Measurements from ENCODE around the gene HSPB2. TPM values are rescaled to one million over a fixed set of nuclear protein-coding genes. Genes with fewer than 3 reads are reported as not detected.

Gene HSPB2
- total RNA-seq, 1 experiment from 2014 or later: 0.33 TPM

DNA sequence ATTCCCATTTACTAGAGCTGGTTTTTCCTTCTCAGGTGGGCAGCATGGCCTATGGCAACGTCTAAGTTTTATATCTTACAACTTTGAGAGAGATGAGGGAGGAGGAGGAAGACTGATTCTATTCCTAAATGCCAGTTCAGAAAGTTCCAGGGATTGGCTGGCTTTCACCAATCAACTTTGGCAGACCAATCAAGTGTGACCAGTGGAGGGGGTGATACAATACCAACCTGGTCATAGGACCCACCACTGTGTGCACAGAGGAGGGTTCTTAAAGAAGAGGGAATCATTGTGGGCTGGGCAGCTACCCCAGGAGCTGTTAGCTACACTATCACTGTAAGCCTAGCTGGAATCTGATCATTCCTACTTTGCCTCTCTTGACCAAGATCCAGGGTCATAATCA is 32.7 kb downstream of the HSPB2 start (continued):
- TF ChIP-seq, protein P1, sequence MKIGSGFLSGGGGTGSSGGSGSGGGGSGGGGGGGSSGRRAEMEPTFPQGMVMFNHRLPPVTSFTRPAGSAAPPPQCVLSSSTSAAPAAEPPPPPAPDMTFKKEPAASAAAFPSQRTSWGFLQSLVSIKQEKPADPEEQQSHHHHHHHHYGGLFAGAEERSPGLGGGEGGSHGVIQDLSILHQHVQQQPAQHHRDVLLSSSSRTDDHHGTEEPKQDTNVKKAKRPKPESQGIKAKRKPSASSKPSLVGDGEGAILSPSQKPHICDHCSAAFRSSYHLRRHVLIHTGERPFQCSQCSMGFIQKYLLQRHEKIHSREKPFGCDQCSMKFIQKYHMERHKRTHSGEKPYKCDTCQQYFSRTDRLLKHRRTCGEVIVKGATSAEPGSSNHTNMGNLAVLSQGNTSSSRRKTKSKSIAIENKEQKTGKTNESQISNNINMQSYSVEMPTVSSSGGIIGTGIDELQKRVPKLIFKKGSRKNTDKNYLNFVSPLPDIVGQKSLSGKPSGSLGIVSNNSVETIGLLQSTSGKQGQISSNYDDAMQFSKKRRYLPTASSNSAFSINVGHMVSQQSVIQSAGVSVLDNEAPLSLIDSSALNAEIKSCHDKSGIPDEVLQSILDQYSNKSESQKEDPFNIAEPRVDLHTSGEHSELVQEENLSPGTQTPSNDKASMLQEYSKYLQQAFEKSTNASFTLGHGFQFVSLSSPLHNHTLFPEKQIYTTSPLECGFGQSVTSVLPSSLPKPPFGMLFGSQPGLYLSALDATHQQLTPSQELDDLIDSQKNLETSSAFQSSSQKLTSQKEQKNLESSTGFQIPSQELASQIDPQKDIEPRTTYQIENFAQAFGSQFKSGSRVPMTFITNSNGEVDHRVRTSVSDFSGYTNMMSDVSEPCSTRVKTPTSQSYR (CRISPR knock-in tag; IDR thresholded peaks at IDR 0.05): no peak
- TF ChIP-seq ZNF138 (CRISPR knock-in tag; conservative IDR thresholded peaks at IDR 0.05): no peak
- no peak for TF ChIP-seq OVOL2 (CRISPR knock-in tag; IDR thresholded peaks at IDR 0.05; ENCODE audit: borderline replicate concordance)
- no peak for TF ChIP-seq CREB1 (CRISPR knock-in tag; IDR thresholded peaks at IDR 0.05)
- no peak for TF ChIP-seq SMAD3 (CRISPR knock-in tag; IDR thresholded peaks at IDR 0.05; ENCODE audit: borderline replicate concordance)
- TF ChIP-seq TP53 (CRISPR knock-in tag; IDR thresholded peaks at IDR 0.05): no peak
- TF ChIP-seq TEAD1 (CRISPR knock-in tag; IDR thresholded peaks at IDR 0.05): no peak
- TF ChIP-seq, protein P2, sequence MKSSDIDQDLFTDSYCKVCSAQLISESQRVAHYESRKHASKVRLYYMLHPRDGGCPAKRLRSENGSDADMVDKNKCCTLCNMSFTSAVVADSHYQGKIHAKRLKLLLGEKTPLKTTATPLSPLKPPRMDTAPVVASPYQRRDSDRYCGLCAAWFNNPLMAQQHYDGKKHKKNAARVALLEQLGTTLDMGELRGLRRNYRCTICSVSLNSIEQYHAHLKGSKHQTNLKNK (CRISPR knock-in tag; IDR thresholded peaks at IDR 0.05): no peak

DNA sequence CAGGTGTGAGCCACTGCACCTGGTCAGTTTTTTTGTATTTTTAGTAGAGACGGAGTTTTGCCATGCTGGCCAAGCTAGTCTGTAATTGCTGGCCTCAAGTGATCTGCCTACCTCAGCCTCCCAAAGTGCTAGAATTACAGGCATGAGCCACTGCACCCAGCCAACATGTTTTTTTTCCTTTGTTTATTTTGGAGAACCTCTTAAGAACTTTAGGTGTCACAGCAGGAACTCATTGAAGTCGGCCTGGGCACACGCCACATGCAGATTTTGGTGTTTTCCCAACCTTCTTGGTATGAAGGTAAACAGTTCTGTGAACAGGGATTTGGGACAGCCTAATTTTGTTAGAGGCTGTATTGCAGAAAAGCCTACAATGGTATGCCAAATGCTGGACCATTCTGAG is 34.0 kb downstream of the HSPB2 start:
- ATAC-seq (no peak), DNase-seq (ENCODE audit: low spot score) (no peak)
- H3K4me1 Mint-ChIP-seq: peaks cover 19% of the 10 kb centered on the region
- no peak overlapping the region for H3K27ac Mint-ChIP-seq
- H3K4me3 Mint-ChIP-seq: no peak overlapping the region
- peaks cover 4% of the 10 kb centered on the region; the same call in 1 of the 2 replicates for H3K9me3 Mint-ChIP-seq
- H3K36me3 Mint-ChIP-seq: 0 out of 2 replicates have a peak, but pooled peaks cover 7% of the 10 kb centered on the region
- H3K27me3 Mint-ChIP-seq (ENCODE audit: low read depth): no peaks in the 10 kb centered on the region; the same call in 1 of the 2 replicates
- POLR2A ChIA-PET: no interaction called here
- CTCF ChIA-PET: interaction anchor here (0.6 to 1.1 kb wide), 3 partner anchors 12 to 35 kb away, joined by 3 read pairs; no protein-coding TSS in a partner anchor
- TF ChIP-seq FOXP1 (CRISPR knock-in tag; IDR thresholded peaks at IDR 0.05; ENCODE audit: borderline replicate concordance) (no peak), TCF7 (CRISPR knock-in tag; IDR thresholded peaks at IDR 0.05; ENCODE audit: low read depth) (no peak), MYBL2 (CRISPR knock-in tag; IDR thresholded peaks at IDR 0.05) (no peak), ATF1 (CRISPR knock-in tag; IDR thresholded peaks at IDR 0.05) (no peak), NR2C2 (CRISPR knock-in tag; IDR thresholded peaks at IDR 0.05) (no peak), STAT6 (CRISPR knock-in tag; conservative IDR thresholded peaks at IDR 0.05; ENCODE audit: low read depth) (no peak), ETV6 (CRISPR knock-in tag; IDR thresholded peaks at IDR 0.05) (no peak), ZBTB21 (CRISPR knock-in tag; IDR thresholded peaks at IDR 0.05; ENCODE audit: borderline replicate concordance) (no peak)
- TF ChIP-seq, protein P3, sequence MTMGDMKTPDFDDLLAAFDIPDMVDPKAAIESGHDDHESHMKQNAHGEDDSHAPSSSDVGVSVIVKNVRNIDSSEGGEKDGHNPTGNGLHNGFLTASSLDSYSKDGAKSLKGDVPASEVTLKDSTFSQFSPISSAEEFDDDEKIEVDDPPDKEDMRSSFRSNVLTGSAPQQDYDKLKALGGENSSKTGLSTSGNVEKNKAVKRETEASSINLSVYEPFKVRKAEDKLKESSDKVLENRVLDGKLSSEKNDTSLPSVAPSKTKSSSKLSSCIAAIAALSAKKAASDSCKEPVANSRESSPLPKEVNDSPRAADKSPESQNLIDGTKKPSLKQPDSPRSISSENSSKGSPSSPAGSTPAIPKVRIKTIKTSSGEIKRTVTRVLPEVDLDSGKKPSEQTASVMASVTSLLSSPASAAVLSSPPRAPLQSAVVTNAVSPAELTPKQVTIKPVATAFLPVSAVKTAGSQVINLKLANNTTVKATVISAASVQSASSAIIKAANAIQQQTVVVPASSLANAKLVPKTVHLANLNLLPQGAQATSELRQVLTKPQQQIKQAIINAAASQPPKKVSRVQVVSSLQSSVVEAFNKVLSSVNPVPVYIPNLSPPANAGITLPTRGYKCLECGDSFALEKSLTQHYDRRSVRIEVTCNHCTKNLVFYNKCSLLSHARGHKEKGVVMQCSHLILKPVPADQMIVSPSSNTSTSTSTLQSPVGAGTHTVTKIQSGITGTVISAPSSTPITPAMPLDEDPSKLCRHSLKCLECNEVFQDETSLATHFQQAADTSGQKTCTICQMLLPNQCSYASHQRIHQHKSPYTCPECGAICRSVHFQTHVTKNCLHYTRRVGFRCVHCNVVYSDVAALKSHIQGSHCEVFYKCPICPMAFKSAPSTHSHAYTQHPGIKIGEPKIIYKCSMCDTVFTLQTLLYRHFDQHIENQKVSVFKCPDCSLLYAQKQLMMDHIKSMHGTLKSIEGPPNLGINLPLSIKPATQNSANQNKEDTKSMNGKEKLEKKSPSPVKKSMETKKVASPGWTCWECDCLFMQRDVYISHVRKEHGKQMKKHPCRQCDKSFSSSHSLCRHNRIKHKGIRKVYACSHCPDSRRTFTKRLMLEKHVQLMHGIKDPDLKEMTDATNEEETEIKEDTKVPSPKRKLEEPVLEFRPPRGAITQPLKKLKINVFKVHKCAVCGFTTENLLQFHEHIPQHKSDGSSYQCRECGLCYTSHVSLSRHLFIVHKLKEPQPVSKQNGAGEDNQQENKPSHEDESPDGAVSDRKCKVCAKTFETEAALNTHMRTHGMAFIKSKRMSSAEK (CRISPR knock-in tag; IDR thresholded peaks at IDR 0.05; ENCODE audit: borderline replicate concordance): no peak
- TF ChIP-seq, protein P4, sequence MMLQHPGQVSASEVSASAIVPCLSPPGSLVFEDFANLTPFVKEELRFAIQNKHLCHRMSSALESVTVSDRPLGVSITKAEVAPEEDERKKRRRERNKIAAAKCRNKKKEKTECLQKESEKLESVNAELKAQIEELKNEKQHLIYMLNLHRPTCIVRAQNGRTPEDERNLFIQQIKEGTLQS (CRISPR knock-in tag; conservative IDR thresholded peaks at IDR 0.05): no peak
- TF ChIP-seq, protein P5, sequence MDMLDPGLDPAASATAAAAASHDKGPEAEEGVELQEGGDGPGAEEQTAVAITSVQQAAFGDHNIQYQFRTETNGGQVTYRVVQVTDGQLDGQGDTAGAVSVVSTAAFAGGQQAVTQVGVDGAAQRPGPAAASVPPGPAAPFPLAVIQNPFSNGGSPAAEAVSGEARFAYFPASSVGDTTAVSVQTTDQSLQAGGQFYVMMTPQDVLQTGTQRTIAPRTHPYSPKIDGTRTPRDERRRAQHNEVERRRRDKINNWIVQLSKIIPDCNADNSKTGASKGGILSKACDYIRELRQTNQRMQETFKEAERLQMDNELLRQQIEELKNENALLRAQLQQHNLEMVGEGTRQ (CRISPR knock-in tag; IDR thresholded peaks at IDR 0.05): no peak
- TF ChIP-seq, protein P6, sequence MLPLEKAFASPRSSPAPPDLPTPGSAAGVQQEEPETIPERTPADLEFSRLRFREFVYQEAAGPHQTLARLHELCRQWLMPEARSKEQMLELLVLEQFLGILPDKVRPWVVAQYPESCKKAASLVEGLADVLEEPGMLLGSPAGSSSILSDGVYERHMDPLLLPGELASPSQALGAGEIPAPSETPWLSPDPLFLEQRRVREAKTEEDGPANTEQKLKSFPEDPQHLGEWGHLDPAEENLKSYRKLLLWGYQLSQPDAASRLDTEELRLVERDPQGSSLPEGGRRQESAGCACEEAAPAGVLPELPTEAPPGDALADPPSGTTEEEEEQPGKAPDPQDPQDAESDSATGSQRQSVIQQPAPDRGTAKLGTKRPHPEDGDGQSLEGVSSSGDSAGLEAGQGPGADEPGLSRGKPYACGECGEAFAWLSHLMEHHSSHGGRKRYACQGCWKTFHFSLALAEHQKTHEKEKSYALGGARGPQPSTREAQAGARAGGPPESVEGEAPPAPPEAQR (CRISPR knock-in tag; IDR thresholded peaks at IDR 0.05): no peak

Measured in WTC11 (cell line).